ENCODE measurements around the gene OLFML1. TPM values are rescaled to one million over a fixed set of nuclear protein-coding genes. Genes with fewer than 3 reads are reported as not detected.

Gene OLFML1
- total RNA-seq, 2 experiments from 2014 or later: not detected

DNA sequence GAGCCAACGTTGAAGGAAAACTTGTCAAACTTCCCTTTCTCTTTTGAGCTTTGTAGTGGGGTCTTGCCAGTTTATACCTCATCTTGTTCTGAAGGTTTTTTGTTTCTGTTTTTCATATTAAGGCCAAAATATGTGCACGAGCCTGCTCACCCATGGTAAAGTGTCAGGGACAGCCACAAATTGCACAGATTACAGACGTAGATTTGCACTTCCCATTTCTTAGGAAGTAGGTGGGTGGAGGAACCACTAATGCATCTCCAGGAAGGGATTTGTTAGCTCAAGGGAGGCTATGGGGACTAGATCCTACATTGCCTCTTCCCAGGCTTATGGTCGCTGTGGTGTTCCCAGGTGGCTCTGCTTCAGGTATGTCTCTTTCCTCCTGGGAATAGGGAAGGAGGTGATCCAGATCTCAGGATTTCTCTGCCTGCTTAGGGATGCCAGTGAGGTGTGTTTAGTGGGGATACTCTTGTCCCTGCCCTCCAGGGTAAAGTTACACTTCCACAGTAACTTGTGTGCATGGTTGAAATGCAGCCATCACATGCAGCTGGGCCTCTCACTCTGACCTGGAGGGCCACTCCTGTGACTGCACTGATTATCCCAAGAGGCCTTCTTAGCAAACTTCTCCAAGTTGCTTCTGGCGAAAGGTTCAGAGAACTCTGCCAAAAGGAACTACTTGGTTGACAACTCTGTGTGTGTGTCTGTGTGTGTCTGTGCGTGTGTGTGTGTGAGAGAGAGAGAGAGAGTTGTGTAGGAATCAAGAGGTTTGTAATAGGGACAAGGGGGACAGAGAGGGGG, 38.3 kb downstream of the OLFML1 start:
- Histone ChIP-seq H3K79me2 (ENCODE audit: insufficient read depth, low read depth, low read length) (peaks cover 99% of the 10 kb centered on the region), H2AFZ (ENCODE audit: low read length) (no peak overlapping the region), H3K4me2 (ENCODE audit: low read length) (peak overlapping the region; percentile 87), H3K9me2 (ENCODE audit: insufficient read depth, low read length) (no peaks in the 10 kb centered on the region), H4K20me1 (ENCODE audit: insufficient read depth, low read length) (peaks cover 40% of the 10 kb centered on the region; the same call in 1 of the 2 replicates), H3K36me3 (ENCODE audit: insufficient read depth, low read length) (peaks cover 56% of the 10 kb centered on the region; the same call in 1 of the 2 replicates), H3K27ac (ENCODE audit: low read depth, low read length, poor library complexity, severe bottlenecking) (peak overlapping the region; percentile 8), H3K4me3 (ENCODE audit: low read depth, low read length, poor library complexity, severe bottlenecking) (peak overlapping the region; percentile 55), H3K4me1 (ENCODE audit: insufficient read depth, low read length, poor library complexity, severe bottlenecking) (peaks cover 95% of the 10 kb centered on the region), H3K9me3 (ENCODE audit: low read length) (no peaks in the 10 kb centered on the region)
- no peak for TF ChIP-seq EZH2phosphoT487 (IDR thresholded peaks at IDR 0.05; ENCODE audit: borderline replicate concordance, low read depth, low read length)
- TF ChIP-seq, protein P1, sequence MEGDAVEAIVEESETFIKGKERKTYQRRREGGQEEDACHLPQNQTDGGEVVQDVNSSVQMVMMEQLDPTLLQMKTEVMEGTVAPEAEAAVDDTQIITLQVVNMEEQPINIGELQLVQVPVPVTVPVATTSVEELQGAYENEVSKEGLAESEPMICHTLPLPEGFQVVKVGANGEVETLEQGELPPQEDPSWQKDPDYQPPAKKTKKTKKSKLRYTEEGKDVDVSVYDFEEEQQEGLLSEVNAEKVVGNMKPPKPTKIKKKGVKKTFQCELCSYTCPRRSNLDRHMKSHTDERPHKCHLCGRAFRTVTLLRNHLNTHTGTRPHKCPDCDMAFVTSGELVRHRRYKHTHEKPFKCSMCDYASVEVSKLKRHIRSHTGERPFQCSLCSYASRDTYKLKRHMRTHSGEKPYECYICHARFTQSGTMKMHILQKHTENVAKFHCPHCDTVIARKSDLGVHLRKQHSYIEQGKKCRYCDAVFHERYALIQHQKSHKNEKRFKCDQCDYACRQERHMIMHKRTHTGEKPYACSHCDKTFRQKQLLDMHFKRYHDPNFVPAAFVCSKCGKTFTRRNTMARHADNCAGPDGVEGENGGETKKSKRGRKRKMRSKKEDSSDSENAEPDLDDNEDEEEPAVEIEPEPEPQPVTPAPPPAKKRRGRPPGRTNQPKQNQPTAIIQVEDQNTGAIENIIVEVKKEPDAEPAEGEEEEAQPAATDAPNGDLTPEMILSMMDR (conservative IDR thresholded peaks at IDR 0.05; ENCODE audit: low read length): no peak
- ChIA-PET CTCF (ENCODE audit: unreplicated experiment) (interaction anchor here (0.8 kb wide), 1 partner anchor 10 kb away, joined by 3 read pairs; no protein-coding TSS in a partner anchor), POLR2A (interaction anchor here (0.5 to 2.6 kb wide), 5 partner anchors 9 to 596 kb away, joined by 3 to 14 read pairs (median 4); no protein-coding TSS in a partner anchor)
- intact Hi-C loops (cut with micrococcal nuclease; ENCODE audit: unreplicated experiment): no loop called here
- BruUV-seq (replicated peaks): no TSS peak
- DNase-seq (ENCODE audit: low spot score): no peak

DNA sequence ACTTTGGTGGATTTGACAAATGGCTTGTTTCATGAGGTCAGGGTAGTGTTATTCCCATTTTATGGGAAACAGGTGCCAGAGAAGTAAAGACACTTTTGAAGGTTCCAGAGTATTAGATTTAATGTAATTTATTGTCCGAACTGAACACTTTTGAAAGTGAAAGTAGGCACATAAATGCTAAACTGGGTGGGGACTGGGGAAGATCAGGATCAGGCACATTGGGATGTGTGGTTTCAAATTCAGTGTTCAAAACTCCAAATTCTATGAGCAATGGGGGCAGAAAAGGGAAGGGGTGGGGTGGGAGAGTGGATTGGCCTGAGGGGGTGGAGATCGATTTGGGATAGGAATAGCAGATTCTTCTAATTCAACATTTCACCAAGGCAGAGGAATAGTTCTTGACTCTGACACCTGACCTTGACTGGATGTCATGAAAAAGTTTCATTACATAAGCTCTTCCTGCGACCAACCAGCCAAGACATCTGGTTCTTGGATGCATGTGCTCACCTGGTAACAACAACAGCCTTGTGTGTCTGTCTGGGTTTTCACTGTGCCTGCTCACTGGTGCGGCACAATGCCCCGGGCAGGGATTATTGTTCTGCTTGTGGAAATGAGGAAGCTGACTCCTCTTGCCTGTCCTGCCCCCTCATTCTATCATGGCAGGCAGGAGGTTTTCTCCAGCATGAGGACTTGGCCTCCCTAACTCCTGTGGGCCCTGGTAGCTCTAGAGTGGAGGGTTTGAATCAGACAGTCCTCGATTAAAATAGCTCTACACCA, 39.3 kb downstream of the OLFML1 start:
- DNase-seq (ENCODE audit: low spot score): peak; percentile 45
- H3K9me2 ChIP-seq (ENCODE audit: insufficient read depth, low read length): no peaks in the 10 kb centered on the region
- intact Hi-C loops (cut with micrococcal nuclease; ENCODE audit: unreplicated experiment): no loop called here
- peaks cover 87% of the 10 kb centered on the region for H3K4me1 ChIP-seq (ENCODE audit: insufficient read depth, low read length, poor library complexity, severe bottlenecking)
- peak overlapping the region; percentile 8 for H3K27ac ChIP-seq (ENCODE audit: low read depth, low read length, poor library complexity, severe bottlenecking)
- CTCF ChIA-PET (ENCODE audit: unreplicated experiment): no interaction called here
- TF ChIP-seq, protein P1 (conservative IDR thresholded peaks at IDR 0.05; ENCODE audit: low read length): no peak
- TF ChIP-seq EZH2phosphoT487 (IDR thresholded peaks at IDR 0.05; ENCODE audit: borderline replicate concordance, low read depth, low read length): no peak
- H3K4me3 ChIP-seq (ENCODE audit: low read depth, low read length, poor library complexity, severe bottlenecking): peak overlapping the region; percentile 27
- H3K4me2 ChIP-seq (ENCODE audit: low read length): peak overlapping the region; percentile 87
- peaks cover 99% of the 10 kb centered on the region for H3K79me2 ChIP-seq (ENCODE audit: insufficient read depth, low read depth, low read length)
- H2AFZ ChIP-seq (ENCODE audit: low read length): no peak overlapping the region
- POLR2A ChIA-PET: interaction anchor here (0.7 to 2.6 kb wide), 3 partner anchors 9 to 151 kb away, joined by 3 to 14 read pairs (median 10); no protein-coding TSS in a partner anchor
- BruUV-seq (replicated peaks): no TSS peak
- H3K36me3 ChIP-seq (ENCODE audit: insufficient read depth, low read length): peaks cover 65% of the 10 kb centered on the region
- no peaks in the 10 kb centered on the region for H3K9me3 ChIP-seq (ENCODE audit: low read length)
- peaks cover 40% of the 10 kb centered on the region; the same call in 1 of the 2 replicates for H4K20me1 ChIP-seq (ENCODE audit: insufficient read depth, low read length)
